Erythroblast (primary cell): ENCODE data around the gene ATP6V0A4.
"Not testable (repeated sequence)": the region's sequence is repeated elsewhere in the genome, so short reads cannot be mapped to it uniquely, and the experiment has no call there.

ENCODE experiments used
- DNase-seq, 2 experiments: peaks; one replicate each; lab custom pipeline; 2025; lab: John Stamatoyannopoulos, UW
- GATA1 ChIP-seq: IDR thresholded peaks from 2 replicates; pipeline ENCODE4 v1.6.1; 2011; ENCODE audit warnings: low read depth, mild to moderate bottlenecking, control low read depth, low read length, moderate library complexity
- POLR2A ChIP-seq: IDR thresholded peaks from 2 replicates; pipeline ENCODE4 v1.6.1; 2011; ENCODE audit warnings: mild to moderate bottlenecking, low read length

The ATP6V0A4 gene

DNA sequence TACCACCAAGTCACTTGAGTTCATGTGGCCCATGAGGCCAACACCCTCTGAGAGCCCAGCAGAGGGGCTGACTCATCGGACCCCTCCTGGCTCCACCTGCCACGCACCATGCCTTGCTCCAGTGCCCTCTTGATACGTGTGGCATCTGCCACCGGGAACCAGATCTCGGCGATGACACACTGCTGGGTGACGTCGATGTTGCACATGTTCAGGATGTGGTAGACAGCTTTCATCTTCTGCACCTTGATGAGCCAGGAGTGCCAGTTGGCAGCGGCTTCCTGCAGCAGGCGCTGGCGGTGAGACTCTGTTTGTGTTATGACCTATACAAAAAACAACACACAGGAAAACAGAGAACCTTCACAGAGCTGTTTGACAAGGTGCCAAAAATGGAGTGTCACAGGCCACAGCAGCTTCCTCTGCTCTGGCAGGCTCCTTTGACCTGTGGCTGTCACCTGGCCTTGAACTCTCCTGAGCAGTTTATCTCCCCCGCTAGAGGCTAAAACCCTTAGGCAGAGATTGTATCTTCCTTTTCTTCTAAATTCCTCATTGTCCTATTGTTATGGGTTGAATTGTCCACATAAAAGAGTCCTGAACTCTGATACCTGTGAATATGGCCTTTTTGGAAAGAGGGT is 45.4 kb downstream of the ATP6V0A4 start:
- TF ChIP-seq POLR2A (no peak), GATA1 (no peak)
- no peak for DNase-seq

DNA sequence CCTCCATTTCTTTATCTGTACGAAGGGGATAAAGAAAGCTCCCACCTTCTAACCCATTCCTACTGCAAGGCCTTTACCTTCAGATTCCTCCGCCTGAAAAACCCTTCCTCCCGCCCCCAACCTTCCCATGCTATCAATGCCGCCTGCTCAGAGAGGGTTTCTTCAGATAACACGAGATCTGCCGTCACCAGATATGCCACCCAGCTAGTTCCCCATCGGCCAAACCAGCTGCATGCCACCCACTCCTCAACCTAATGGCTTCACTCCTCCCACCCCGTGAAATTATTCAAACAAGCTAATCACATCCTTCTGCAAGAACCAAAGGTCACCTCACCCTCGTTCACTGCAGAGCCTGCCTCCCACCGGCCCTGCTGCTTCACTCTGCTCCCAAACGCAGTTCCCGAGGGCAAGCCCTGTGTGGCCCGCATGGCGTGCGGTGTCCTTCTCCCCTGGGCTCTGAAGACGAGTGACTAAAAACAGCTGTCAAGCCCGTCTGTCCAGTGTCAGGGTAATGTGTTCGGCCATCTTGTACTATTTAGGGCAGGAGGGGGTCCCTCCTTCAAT is 47.0 kb downstream of the ATP6V0A4 start:
- TF ChIP-seq POLR2A (no peak), GATA1 (no peak)
- no peak for DNase-seq

DNA sequence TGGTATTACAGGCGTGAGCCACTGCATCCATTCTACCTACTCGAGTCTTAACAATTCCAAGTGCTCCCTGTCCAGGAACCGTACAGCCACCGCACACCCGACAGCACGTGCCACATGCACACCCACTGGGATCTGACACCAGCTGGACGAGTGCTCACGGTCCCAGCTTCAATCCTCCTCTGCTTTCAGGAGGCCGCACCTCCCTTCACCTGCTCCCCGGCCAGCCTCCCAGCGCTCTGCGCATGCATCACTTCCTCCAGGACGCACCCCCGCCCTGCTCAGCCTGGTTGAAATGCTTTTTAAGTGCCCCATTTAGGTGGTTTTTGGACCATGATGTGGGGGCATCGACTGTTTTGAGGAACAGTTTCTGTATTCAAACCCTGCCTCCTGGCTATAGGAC is 47.5 kb downstream of the ATP6V0A4 start:
- no peak for DNase-seq
- no peak for TF ChIP-seq GATA1
- TF ChIP-seq POLR2A, result no peak

DNA sequence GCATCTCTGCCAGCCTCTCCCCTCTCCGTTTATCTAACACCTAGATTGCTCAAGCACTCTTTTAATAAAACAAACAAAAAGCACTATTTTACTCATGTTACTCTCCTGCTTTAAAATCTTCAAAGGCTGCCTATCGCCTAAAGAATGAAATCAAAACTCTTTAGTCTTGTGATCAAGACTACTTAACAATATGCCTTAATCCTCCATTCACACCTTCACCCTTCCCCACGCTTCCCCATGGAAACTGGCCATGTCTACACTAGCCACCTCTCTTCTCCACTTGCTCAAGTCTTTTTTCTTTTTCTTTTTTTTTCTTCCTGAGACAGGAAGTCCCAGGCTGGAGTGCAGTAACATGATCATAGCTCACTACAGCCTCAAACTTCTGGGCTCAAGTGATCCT is 48.0 kb downstream of the ATP6V0A4 start:
- TF ChIP-seq POLR2A (no peak), GATA1 (no peak)
- no peak for DNase-seq

DNA sequence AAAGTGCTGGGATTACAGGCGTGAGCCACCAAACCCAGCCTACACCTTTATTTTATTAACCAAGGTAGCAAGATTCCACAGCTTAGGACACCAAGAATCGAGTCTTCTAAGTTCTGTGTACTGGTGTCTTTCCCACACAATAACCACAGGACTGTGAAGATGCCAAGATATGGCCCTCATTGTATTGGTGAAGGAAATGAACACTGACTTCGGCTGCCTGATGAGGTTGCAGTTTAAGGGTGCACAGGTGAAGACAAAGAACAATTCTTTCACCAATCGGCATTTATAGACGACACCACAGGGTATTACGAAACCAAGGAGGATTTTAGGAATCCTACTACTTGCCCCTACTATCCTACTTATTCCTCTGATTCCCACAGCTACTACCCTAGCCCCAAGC is 49.3 kb downstream of the ATP6V0A4 start:
- no peak for DNase-seq
- TF ChIP-seq GATA1, result no peak
- no peak for TF ChIP-seq POLR2A

DNA sequence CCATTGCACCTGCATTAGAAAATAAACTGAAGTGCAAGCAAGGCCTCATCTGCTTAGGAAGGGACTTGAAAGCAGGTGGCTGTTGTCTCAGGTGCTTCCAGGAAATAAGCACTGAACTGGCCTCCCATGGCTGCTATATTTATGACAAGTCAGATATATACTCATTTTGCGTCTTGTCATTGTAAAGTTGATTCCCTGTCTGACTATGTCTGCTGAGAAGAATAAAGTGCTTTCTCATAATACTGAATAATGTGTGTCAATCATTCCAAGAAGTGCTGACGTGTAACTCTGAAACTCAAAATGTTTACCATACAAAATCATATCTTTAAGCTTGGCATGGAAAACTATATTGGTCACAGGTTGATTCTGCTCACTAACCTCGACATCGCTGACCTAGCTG is 51.9 kb downstream of the ATP6V0A4 start:
- DNase-seq, result no peak
- TF ChIP-seq GATA1 (no peak), POLR2A (no peak)

DNA sequence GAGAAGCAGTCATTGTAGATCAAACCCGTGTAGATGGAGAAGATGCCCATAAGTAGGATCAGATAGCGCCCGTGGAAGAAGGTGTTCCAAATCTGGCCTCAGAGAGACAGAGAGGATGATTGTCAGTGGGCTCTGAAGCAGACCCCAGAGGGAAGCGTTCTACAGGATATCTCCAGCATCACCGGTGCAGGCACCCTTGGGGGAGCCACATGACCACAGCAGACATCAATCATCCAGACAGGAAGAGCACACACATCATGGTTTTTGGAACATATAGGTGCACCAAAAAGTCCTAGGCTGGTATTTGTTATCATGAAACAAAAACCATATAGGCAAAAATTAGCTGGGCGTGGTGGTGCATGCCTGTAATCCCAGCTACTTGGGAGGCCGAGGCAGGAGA is 52.8 kb downstream of the ATP6V0A4 start:
- no peak for DNase-seq
- no peak for TF ChIP-seq POLR2A
- no peak for TF ChIP-seq GATA1

DNA sequence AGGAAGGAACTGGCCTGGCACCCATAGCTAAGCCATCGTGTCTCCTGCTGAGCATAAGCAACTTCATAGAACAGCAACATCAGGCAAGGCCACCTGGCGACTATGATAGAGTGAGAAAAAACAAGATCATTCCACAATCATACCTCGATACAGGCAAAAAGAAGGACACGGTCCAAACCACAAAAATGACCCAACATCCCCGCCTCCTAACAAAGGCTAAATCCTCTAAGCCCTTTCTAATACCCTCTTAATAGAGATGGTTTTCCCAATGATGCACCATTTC is 56.6 kb downstream of the ATP6V0A4 start:
- no peak for DNase-seq
- TF ChIP-seq GATA1 (no peak), POLR2A (no peak)

DNA sequence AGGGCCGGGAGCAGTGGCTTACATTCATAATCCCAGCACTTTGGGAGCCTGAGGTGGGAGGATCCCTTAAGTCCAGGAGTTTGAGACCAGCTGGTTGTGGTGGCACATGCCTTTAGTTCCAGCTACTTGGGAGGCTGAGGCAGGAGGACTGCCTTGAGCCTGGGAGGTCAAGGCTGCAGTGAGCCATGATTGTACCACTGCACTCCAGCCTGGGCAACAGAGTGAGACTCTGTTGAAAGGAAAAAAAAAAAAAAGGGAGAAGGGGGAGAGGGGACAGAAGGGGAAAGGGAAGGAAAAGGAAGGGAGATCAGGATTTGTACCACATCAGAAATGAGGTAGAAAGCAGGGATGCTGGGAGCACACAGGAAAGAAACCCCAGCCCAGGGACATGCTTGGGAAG is 58.1 kb downstream of the ATP6V0A4 start:
- TF ChIP-seq GATA1 (no peak), POLR2A (no peak)
- no peak for DNase-seq

DNA sequence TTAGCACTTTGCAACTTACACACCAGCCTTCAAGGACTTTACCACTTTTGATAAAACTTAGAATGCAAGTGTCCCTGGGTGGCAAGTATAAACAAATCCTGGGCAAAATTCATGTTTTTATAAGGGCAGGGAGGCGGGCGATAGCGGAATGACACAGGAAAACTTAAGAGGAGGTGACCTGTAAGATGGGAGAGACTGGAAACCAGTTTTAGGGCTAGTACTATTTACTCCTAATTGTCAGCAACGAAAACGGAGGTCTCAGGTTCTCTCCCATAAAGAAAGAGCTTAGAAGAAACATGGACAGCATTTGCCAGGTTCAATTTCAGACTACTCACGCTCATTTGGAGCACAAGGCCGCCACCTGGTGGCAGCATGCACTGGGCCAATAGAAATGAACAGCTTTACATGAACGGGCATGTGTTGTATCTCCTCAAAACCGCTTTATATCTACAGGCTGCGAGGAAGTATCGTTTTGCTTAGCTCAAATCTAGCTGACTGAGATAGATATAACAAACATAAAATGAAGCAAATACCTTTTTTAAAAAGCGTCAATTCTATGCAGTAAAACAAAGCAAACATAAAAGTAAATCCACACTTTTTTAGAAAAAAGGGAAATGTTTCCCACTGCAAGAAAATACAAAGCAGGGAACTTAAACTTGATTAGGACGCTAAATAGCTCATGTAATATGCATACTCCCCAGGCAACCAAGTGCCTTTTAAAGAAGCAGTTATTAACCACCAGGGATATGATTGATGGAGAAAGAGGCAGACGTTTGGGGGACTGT is 59.3 kb downstream of the ATP6V0A4 start:
- no peak for TF ChIP-seq POLR2A
- TF ChIP-seq GATA1, result no peak
- DNase-seq, result peak; percentile 77 to 88

DNA sequence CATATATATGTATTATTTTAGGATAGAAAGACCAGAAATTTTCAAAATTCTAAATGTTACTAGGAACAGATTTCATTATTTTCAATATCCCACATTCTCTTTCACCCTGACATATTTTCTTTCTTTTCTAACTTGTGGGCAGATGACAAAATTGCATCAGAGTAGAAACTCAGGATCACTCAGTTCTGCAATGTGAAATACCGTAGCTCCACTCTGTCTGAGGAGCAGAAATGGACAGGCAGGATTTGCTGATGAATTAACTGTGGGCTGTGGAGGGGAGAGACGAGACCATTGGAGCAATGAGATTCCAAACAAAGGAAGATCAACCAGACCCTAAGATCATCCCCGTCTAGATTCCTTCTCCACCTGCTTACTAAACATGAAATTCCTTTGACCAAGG is 59.9 kb downstream of the ATP6V0A4 start:
- no peak for DNase-seq
- TF ChIP-seq GATA1 (no peak), POLR2A (no peak)

DNA sequence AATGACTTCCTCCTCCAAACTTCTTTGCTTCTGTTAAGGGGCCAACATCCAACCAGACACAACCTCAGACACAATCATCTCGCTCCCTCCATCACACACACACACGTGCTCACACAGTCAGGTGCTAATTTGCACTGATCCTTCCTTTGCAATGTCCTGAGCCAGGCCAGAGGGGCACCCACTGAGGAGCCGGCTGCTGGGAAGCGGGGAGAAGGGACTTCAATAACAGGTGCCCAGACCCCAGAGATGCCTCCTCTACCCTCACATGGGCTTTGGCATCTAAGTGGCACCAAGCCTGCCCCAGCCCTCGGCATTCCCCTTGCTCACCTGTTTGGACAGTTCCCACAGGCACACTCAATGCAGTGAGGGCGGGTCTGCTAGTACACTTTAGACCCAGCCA is 62.6 kb downstream of the ATP6V0A4 start:
- DNase-seq, result no peak
- TF ChIP-seq POLR2A (no peak), GATA1 (no peak)

DNA sequence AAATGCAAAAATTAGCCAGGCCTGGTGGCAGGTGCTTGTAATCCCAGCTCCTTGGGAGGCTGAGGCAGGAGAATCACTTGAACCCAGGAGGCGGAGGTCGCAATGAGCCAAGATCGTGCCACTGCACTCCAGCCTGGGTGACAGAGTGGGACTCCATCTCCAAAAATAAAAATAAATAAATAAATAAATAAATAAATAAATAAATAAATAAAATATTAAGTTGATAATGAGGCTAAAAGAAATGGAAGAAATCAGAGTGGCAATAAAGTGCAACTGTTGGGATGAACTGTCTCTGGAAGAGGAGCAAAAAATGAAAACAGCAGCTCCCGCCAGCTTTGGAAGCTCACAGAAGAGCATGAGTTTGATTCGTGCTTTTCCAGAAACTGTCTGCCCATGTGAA is 66.3 kb downstream of the ATP6V0A4 start:
- DNase-seq, result not testable (repeated sequence)

DNA sequence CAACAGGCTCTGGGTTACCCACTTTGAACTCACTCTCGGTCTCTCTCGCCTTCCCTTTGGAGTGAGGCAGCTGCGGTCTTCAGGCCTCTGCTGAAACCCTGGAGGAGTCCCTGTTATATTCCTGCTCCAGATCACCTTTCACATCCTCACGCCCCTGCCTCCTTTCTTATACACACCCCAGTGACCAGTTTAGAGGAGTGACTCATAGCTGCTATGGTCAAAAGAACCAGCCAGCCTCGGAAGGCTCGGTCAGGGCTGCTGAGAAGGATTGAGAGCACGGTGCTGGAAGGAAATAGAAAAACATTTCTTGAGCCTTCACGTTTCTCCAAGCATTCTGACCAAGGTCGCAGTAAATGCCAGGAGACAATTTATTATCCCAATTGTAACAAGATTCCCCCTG is 68.6 kb downstream of the ATP6V0A4 start:
- TF ChIP-seq GATA1, result no peak
- DNase-seq, result no peak

DNA sequence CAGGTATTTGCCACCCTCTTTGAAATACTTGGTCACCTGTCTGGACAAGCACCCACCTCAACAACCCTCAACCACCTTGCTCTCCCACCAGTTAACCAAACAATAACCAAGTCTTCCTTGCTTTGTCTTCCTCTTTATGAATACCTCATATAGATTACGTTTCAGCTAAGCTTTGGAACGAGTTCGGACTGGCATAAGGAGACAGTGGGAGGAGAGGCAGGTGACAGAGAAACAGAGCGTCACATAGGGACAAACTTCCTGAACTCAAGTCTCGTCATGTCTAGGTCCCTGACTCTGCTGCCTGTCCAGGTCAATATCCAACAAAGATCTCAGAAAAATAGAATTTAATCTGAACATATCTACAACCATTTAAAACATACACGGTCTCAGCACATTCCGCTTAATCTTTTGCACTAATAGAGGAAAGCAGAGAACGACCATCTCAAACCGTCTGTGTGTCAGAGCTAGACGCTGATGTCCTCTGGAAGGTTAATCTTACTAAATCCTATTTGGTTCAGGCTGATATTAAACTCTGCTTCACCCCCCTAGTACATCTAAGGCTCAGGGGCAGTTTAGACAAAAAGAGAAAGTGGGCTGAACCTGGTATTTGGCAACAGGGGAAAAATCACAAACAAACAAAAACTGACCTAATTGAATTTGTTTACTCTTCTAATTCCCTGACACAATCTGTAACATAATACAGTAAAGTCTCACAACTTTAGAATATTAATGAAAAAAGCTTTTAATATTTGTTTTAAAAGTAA is 70.5 kb downstream of the ATP6V0A4 start:
- no peak for TF ChIP-seq POLR2A
- TF ChIP-seq GATA1, result no peak
- no peak for DNase-seq
